ENCODE data around the gene TMEM245.

TMEM245 gene

DNA sequence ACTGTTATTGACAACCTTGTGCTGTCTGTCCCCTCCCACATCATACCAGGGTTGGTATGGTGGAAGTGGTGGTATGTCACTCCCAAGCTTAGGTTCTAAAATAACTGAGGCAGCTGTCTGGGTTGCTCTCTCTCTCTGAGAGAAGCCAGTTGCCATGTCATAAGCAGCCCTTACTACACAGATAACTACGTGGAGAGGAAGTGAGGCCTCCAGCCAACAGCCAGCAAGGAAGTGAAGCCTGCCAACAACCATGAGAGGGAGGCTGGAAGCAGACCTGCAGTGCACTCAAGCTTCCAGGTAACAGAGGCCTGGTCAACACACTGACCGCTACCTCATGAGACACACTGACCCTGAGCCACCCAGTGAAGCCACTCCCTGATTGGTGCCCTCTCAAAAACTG is 125.1 kb downstream of the TMEM245 start:
- DNase-seq (ENCODE audit: low read depth) = peak; percentile 46
- H3K4me3 ChIP-seq (ENCODE audit: control insufficient read depth, low read depth, low read length) = no peak overlapping the region
- TF ChIP-seq, protein P1, sequence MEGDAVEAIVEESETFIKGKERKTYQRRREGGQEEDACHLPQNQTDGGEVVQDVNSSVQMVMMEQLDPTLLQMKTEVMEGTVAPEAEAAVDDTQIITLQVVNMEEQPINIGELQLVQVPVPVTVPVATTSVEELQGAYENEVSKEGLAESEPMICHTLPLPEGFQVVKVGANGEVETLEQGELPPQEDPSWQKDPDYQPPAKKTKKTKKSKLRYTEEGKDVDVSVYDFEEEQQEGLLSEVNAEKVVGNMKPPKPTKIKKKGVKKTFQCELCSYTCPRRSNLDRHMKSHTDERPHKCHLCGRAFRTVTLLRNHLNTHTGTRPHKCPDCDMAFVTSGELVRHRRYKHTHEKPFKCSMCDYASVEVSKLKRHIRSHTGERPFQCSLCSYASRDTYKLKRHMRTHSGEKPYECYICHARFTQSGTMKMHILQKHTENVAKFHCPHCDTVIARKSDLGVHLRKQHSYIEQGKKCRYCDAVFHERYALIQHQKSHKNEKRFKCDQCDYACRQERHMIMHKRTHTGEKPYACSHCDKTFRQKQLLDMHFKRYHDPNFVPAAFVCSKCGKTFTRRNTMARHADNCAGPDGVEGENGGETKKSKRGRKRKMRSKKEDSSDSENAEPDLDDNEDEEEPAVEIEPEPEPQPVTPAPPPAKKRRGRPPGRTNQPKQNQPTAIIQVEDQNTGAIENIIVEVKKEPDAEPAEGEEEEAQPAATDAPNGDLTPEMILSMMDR (conservative IDR thresholded peaks at IDR 0.05; ENCODE audit: control insufficient read depth, insufficient read depth, low read depth, low read length) = no peak

DNA sequence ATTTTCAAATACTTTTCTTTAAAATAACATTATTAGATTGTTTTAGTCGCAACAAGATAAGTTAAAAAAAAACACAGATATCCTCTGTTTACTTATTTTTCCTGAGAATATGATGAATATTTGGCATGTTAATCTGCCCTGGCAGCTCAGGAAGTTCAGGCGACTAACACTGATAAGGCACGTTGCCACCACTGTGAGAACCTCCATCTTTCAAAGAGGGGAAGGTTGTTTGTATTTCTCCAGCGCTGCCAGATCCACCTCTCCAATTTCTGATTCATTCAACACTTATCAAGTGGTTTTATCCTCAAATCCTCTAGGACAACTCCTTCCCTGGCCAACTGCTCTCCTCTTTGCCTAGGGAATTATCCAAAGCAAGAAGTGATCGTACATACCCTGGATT is 128.3 kb downstream of the TMEM245 start:
- DNase-seq (ENCODE audit: low read depth) = no peak

DNA sequence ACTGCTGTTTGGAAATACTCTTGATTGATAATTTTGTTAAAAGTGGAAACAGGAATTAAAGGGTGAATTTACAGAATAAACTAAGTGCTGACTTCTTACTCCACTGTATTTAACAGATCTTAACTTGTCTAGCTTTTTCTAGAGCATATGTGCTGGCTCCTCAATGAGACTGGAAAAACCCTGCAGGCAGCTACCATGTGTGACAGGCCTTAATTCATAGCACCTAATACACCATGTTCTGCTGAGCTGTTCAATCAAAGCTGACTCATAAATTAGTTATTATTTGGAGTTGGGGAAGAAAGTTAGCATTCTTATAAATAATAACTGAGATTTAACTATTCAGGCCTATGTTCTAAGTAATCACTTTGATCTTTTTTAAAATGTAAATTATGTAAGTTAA is 135.9 kb downstream of the TMEM245 start:
- TF ChIP-seq, protein P1 (conservative IDR thresholded peaks at IDR 0.05; ENCODE audit: control insufficient read depth, insufficient read depth, low read depth, low read length) = no peak
- H3K4me3 ChIP-seq (ENCODE audit: control insufficient read depth, low read depth, low read length) = no peak overlapping the region
- DNase-seq (ENCODE audit: low read depth) = no peak

More for the DNA sequence above, 128.3 kb downstream of the TMEM245 start:
- no peak overlapping the region for H3K4me3 ChIP-seq (ENCODE audit: control insufficient read depth, low read depth, low read length)
- TF ChIP-seq, protein P1 (conservative IDR thresholded peaks at IDR 0.05; ENCODE audit: control insufficient read depth, insufficient read depth, low read depth, low read length) = no peak

DNA sequence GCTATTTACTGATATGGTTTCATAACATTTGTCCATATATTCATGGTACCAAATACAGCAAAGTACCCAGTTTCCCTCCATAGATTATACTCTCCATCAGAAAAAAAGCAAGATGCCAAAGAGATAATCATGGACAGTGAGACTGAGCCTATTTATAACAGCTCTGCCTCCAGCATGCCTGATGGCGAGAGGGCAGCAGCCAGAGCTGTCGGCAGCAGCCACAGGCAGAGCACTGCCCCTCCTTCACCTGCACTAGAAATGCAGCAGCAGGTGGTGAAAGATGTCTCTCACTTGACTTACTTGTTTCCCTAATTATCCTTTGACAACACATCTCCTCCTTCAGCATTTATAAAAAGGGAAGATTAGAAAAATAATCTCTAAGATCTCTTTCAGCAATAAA is 138.9 kb downstream of the TMEM245 start:
- TF ChIP-seq, protein P1 (conservative IDR thresholded peaks at IDR 0.05; ENCODE audit: control insufficient read depth, insufficient read depth, low read depth, low read length) = no peak
- no peak for DNase-seq (ENCODE audit: low read depth)
- H3K4me3 ChIP-seq (ENCODE audit: control insufficient read depth, low read depth, low read length) = no peak overlapping the region

DNA sequence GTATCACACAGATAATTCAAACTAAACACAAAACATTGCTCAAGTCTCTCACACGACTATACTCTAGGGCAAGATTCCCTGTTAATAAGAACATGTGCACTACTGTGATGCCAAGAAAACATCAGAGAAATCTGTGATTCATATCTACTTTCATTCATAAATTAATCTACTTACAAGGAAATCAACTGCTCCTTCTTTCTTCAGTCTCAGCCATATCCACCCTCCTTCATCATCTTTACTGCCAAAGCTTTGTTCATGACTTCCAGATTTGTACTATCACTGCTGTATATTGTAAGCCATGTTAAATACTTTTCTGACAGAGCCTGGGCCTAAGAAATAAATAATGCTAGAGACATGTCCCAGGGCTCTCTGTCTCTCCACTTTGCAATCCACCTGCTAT is 141.5 kb downstream of the TMEM245 start:
- H3K4me3 ChIP-seq (ENCODE audit: control insufficient read depth, low read depth, low read length) = no peak overlapping the region
- TF ChIP-seq, protein P1 (conservative IDR thresholded peaks at IDR 0.05; ENCODE audit: control insufficient read depth, insufficient read depth, low read depth, low read length) = no peak
- DNase-seq (ENCODE audit: low read depth) = peak; percentile 21

DNA sequence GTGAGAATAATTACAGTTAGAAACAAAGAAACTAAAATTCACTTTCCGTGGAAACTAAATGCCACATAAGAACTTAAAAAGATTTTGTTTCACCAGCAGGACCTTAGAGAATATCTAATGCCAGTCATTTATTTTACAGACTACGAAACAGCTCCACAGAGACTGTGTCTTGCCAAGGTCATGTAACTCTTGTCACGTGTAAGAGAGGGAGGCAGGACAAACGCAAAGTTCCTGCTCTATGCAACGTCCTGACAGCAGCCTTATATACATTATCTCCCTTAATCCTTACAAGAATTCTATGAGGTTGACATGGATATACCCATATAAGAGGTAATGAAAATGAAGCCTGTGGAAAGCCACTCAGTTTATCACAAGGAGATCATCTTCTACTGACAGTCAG is 145.9 kb downstream of the TMEM245 start:
- TF ChIP-seq, protein P1 (conservative IDR thresholded peaks at IDR 0.05; ENCODE audit: control insufficient read depth, insufficient read depth, low read depth, low read length) = no peak
- no peak for DNase-seq (ENCODE audit: low read depth)
- H3K4me3 ChIP-seq (ENCODE audit: control insufficient read depth, low read depth, low read length) = no peak overlapping the region

DNA sequence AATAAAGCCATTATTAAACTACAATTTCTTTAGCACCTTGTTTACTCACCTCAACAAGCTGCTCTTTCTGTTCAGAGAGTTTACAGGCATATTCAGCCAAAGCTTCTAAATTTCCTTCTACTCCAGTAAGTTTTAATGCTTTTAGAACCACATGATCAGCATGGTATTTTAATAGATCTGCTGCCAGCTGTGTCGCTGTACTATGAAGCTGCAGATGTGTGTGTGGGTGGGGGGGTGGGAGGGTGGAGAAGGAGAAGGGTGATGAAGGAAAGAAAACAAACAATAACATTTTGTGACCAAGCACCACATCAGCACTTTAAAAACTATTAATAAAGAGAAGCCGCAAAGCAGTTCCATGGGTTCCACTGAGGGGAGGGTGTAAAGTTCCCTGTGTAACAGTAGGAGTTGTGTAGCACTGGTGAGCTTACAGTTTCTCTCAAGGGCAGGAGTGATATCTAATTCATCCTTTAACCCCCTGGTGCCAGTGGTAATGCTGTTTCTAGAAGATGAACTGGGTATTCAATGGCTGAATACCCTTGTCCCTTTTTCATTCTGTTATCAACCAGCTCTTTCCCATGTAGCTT is 147.0 kb downstream of the TMEM245 start:
- peak; percentile 58 for DNase-seq (ENCODE audit: low read depth)
- TF ChIP-seq, protein P1 (conservative IDR thresholded peaks at IDR 0.05; ENCODE audit: control insufficient read depth, insufficient read depth, low read depth, low read length) = no peak
- H3K4me3 ChIP-seq (ENCODE audit: control insufficient read depth, low read depth, low read length) = no peak overlapping the region

Data from fibroblast of mammary gland (primary cell).